Stomach (tissue), 9 donors: ENCODE measurements around the gene NALCN. TPM values are rescaled to one million over a fixed set of nuclear protein-coding genes. Genes with fewer than 3 reads are reported as not detected.

Source experiments
- DNase-seq, 2 donors: peaks; one replicate each; pipeline versions ENCODE4 v3.0.0 to v3.0.0-alpha.2; 2013 to 2019
- H3K27ac ChIP-seq, 5 donors: fragments of 200-600 bp in 4 of 5; sonication (generic) in 4 of 5; one replicate each; pipeline ENCODE4 v1.5.1; 2013 to 2019; ENCODE audit warnings: mild to moderate bottlenecking in 1 of 5, moderate library complexity in 1 of 5
- H3K27me3 ChIP-seq, 3 donors: fragments of 200-600 bp; sonication (generic); one replicate each; pipeline ENCODE4 v1.5.1; 2017 to 2019; ENCODE audit warnings: mixed run types in 1 of 3
- H3K36me3 ChIP-seq, 4 donors: fragments of 200-600 bp; sonication (generic); 1 replicate in 3 of 4; 2 replicates in 1 of 4; pipeline ENCODE4 v1.5.1; 2016 to 2019
- H3K4me1 ChIP-seq, 4 donors: fragments of 200-600 bp; sonication (generic); one replicate each; pipeline ENCODE4 v1.5.1; 2016 to 2019
- H3K4me3 ChIP-seq, 4 donors: fragments of 200-600 bp; sonication (generic) in 3 of 4; one replicate each; pipeline ENCODE4 v1.5.1; 2016 to 2019; ENCODE audit warnings: mild to moderate bottlenecking in 1 of 4
- H3K9me3 ChIP-seq, 4 donors: fragments of 200-600 bp; sonication (generic); one replicate each; pipeline ENCODE4 v1.5.1; 2016 to 2019
- CTCF ChIP-seq, 7 experiments: fragments of 450-650 bp in 4 of 7; fragments of 200-600 bp in 3 of 7; sonication (generic) in 3 of 7; IDR thresholded peaks; one replicate each; pipeline ENCODE4 v1.5.1; 2016 to 2019; ENCODE audit warnings: antibody characterized with exemption in 7 of 7, control low read depth in 2 of 7, mild to moderate bottlenecking in 1 of 7
- EP300 ChIP-seq: sonication (generic); formaldehyde crosslinking; IDR thresholded peaks from one replicate; pipeline ENCODE4 v1.6.1; 2017; ENCODE audit warnings: antibody characterized with exemption
- POLR2A ChIP-seq, 4 donors: fragments of 450-650 bp; IDR thresholded peaks; one replicate each; pipeline ENCODE4 v1.6.1; 2016; ENCODE audit warnings: antibody characterized with exemption in 4 of 4, control low read depth in 2 of 4, mild to moderate bottlenecking in 1 of 4, moderate library complexity in 1 of 4
- POLR2AphosphoS5 ChIP-seq, 3 donors: sonication (generic); formaldehyde crosslinking; IDR thresholded peaks; one replicate each; pipeline ENCODE4 v1.6.1; 2016; ENCODE audit warnings: antibody characterized with exemption in 3 of 3
- WGBS, 5 donors: extraction: QIAGEN DNeasy Blood & Tissue Kit in 3 of 5; methylation state at CpG; one replicate each; pipeline versions ENCODE4 v1.1.5 to v1.1.7; 2013 to 2018; 5-methylcytosine and 5-hydroxymethylcytosine counted together
- intact Hi-C: fragments of 100-400 bp; cut with DNase I; formaldehyde crosslinking; loops from one replicate; pipeline ENCODE4 v1.15.1; 2023; ENCODE audit warnings: low total_unique reads
- polyA plus RNA-seq, 3 donors: library from polyadenylated mRNA; stranded (reverse); fragments of 200-250 nt; gene quantifications; one replicate each; pipeline ENCODE4 v1.2.3, GENCODE V29; 2013
- total RNA-seq, 5 donors: library from RNA; depleted of rRNA; stranded (reverse); fragments of >200 nt; gene quantifications; one replicate each; pipeline versions ENCODE4 v1.1.0 to v1.2.3, GENCODE V29; 2014 to 2016
- donor health status: healthy with polysubstance abuse.
- donor health status: Bipolar disorder and iron deficiency.
- donor health status: healthy.

Gene NALCN
- total and polyA plus RNA-seq, 8 donors, result 0.15 to 2.9 (median 1.2) TPM; not detected in 2

- TF ChIP-seq POLR2A (IDR thresholded peaks at IDR 0.05) (no peak), POLR2AphosphoS5 (IDR thresholded peaks at IDR 0.05) (no peak), EP300 (no peak), CTCF (IDR thresholded peaks at IDR 0.05) (no peak)
- Histone ChIP-seq H3K36me3 (no peaks in the 10 kb centered on the region), H3K4me3 (no peak overlapping the region), H3K27me3 (no peaks in the 10 kb centered on the region), H3K27ac (no peak overlapping the region), H3K9me3 (no peaks in the 10 kb centered on the region), H3K4me1 (no peaks in the 10 kb centered on the region)
- intact Hi-C loops, result no loop called here
- no peak for DNase-seq
Observed at GRCh38 chr13:101238555-101238954, 177.8 kb downstream of the NALCN start.

GRCh38 chr13:101231751-101232428 is 184.4 kb downstream of the NALCN start:
- intact Hi-C loops, result no loop called here
- DNase-seq, result no peak
- 75 to 82% (median 75%) methylated on average over 5 of the region's 5 CpGs for WGBS, 5 donors
- no peak for TF ChIP-seq POLR2A (IDR thresholded peaks at IDR 0.05)
- TF ChIP-seq EP300, result no peak
- TF ChIP-seq CTCF (IDR thresholded peaks at IDR 0.05), result no peak
- no peak for TF ChIP-seq POLR2AphosphoS5 (IDR thresholded peaks at IDR 0.05)
- H3K36me3 ChIP-seq, result no peaks in the 10 kb centered on the region
- no peaks in the 10 kb centered on the region for H3K27me3 ChIP-seq
- no peaks in the 10 kb centered on the region for H3K9me3 ChIP-seq
- H3K27ac ChIP-seq, result no peak overlapping the region
- H3K4me3 ChIP-seq, result no peak overlapping the region
- no peaks in the 10 kb centered on the region for H3K4me1 ChIP-seq

- H3K36me3 ChIP-seq, result no peaks in the 10 kb centered on the region
- no peak overlapping the region for H3K27ac ChIP-seq
- TF ChIP-seq POLR2A (IDR thresholded peaks at IDR 0.05) (no peak), POLR2AphosphoS5 (IDR thresholded peaks at IDR 0.05) (no peak), EP300 (no peak), CTCF (IDR thresholded peaks at IDR 0.05) (no peak)
- H3K4me3 ChIP-seq, result no peak overlapping the region
- H3K9me3 ChIP-seq, result no peaks in the 10 kb centered on the region
- whole genome bisulfite sequencing, 5 donors, result 71 to 84% (median 77%) methylated on average over 6 of the region's 6 CpGs
- DNase-seq, result no peak
- no peaks in the 10 kb centered on the region for H3K27me3 ChIP-seq
- intact Hi-C loops, result no loop called here
- no peaks in the 10 kb centered on the region for H3K4me1 ChIP-seq
Observed at GRCh38 chr13:101230271-101230890, 185.9 kb downstream of the NALCN start.

GRCh38 chr13:101219609-101220265 is 196.6 kb downstream of the NALCN start:
- WGBS, 5 donors, result 74 to 80% (median 78%) methylated on average over 2 of the region's 2 CpGs
- TF ChIP-seq POLR2A (IDR thresholded peaks at IDR 0.05), result no peak
- Histone ChIP-seq H3K27me3 (no peaks in the 10 kb centered on the region), H3K4me3 (no peak overlapping the region), H3K4me1 (no peaks in the 10 kb centered on the region), H3K36me3 (no peaks in the 10 kb centered on the region), H3K9me3 (no peaks in the 10 kb centered on the region), H3K27ac (no peak overlapping the region)
- no peak for DNase-seq
- intact Hi-C loops, result no loop called here

- H3K27ac ChIP-seq, result no peak overlapping the region
- intact Hi-C loops, result no loop called here
- no peaks in the 10 kb centered on the region for H3K4me1 ChIP-seq
- H3K9me3 ChIP-seq, result no peaks in the 10 kb centered on the region
- no peak overlapping the region for H3K4me3 ChIP-seq
- no peak for DNase-seq
- no peaks in the 10 kb centered on the region for H3K36me3 ChIP-seq
- TF ChIP-seq EP300 (no peak), CTCF (IDR thresholded peaks at IDR 0.05) (no peak), POLR2AphosphoS5 (IDR thresholded peaks at IDR 0.05) (no peak), POLR2A (IDR thresholded peaks at IDR 0.05) (no peak)
- no peaks in the 10 kb centered on the region for H3K27me3 ChIP-seq
- WGBS, 5 donors, result 60 to 78% (median 68%) methylated on average over 2 of the region's 2 CpGs
Observed at GRCh38 chr13:101218484-101218883, 197.8 kb downstream of the NALCN start.
